ENCODE data around the gene SRGAP2B.
"Not testable (repeated sequence)": the region's sequence is repeated elsewhere in the genome, so short reads cannot be mapped to it uniquely, and the experiment has no call there.

SRGAP2B gene

GRCh38 chr1:145055217-145055760 lies 39.8 kb downstream of the SRGAP2B start:
- not testable (repeated sequence) for H3K27me3 ChIP-seq (ENCODE audit: control insufficient read depth in 3 of 3, insufficient read depth in 3 of 3, low read depth in 1 of 3, low read length in 3 of 3); H3K79me1 ChIP-seq (ENCODE audit: low read depth, low read length); H3K18ac ChIP-seq (ENCODE audit: low read length); H2BK15ac ChIP-seq (ENCODE audit: low read length); H3K27ac ChIP-seq (replicated peaks; ENCODE audit: low read length); H2AFZ ChIP-seq (ENCODE audit: low read length); H4K91ac ChIP-seq (ENCODE audit: low read depth, low read length, poor library complexity); H3K36me3 ChIP-seq (replicated peaks in 1 of 2; ENCODE audit: control insufficient read depth in 2 of 2, insufficient read depth in 2 of 2, low read length in 2 of 2); H3K4ac ChIP-seq (ENCODE audit: low read length); H2BK120ac ChIP-seq (ENCODE audit: low read depth, low read length); H4K8ac ChIP-seq (ENCODE audit: low read depth, low read length); H3K14ac ChIP-seq (ENCODE audit: low read length); H3K4me2 ChIP-seq (ENCODE audit: insufficient read depth, low read length, poor library complexity, severe bottlenecking); H2BK12ac ChIP-seq (ENCODE audit: low read length); H3K23ac ChIP-seq (ENCODE audit: low read depth, low read length, poor library complexity); H2AK5ac ChIP-seq (ENCODE audit: low read depth, low read length); H3K4me3 ChIP-seq (ENCODE audit: low read length in 2 of 2); H3K9ac ChIP-seq (ENCODE audit: low read depth, low read length, poor library complexity); H3K9me3 ChIP-seq (replicated peaks in 1 of 2; ENCODE audit: control insufficient read depth in 2 of 2, insufficient read depth in 1 of 2, low read depth in 1 of 2, low read length in 2 of 2); H3K4me1 ChIP-seq (ENCODE audit: control insufficient read depth in 2 of 2, insufficient read depth in 1 of 2, low read depth in 1 of 2, low read length in 2 of 2); DNase-seq (ENCODE audit: low spot score); H2BK5ac ChIP-seq (ENCODE audit: low read length)
- no CpG with 5 or more reads among the region's 4 CpGs for WGBS, 2 donors (ENCODE audit: extremely low coverage in 2 of 2, insufficient read length in 2 of 2, insufficient replicate concordance in 1 of 2)

- not testable (repeated sequence) for H3K9ac ChIP-seq (ENCODE audit: low read depth, low read length, poor library complexity); H2BK5ac ChIP-seq (ENCODE audit: low read length); H2BK15ac ChIP-seq (ENCODE audit: low read length); H3K4me2 ChIP-seq (ENCODE audit: insufficient read depth, low read length, poor library complexity, severe bottlenecking); H2AFZ ChIP-seq (ENCODE audit: low read length); DNase-seq (ENCODE audit: low spot score); H3K23ac ChIP-seq (ENCODE audit: low read depth, low read length, poor library complexity); H2AK5ac ChIP-seq (ENCODE audit: low read depth, low read length); H2BK120ac ChIP-seq (ENCODE audit: low read depth, low read length); H3K36me3 ChIP-seq (replicated peaks in 1 of 2; ENCODE audit: control insufficient read depth in 2 of 2, insufficient read depth in 2 of 2, low read length in 2 of 2); H3K4me1 ChIP-seq (ENCODE audit: control insufficient read depth in 2 of 2, insufficient read depth in 1 of 2, low read depth in 1 of 2, low read length in 2 of 2); H3K79me1 ChIP-seq (ENCODE audit: low read depth, low read length); H3K27ac ChIP-seq (replicated peaks; ENCODE audit: low read length); H2BK12ac ChIP-seq (ENCODE audit: low read length); H4K8ac ChIP-seq (ENCODE audit: low read depth, low read length); H4K91ac ChIP-seq (ENCODE audit: low read depth, low read length, poor library complexity); H3K4ac ChIP-seq (ENCODE audit: low read length); H3K27me3 ChIP-seq (ENCODE audit: control insufficient read depth in 3 of 3, insufficient read depth in 3 of 3, low read depth in 1 of 3, low read length in 3 of 3); H3K9me3 ChIP-seq (replicated peaks in 1 of 2; ENCODE audit: control insufficient read depth in 2 of 2, insufficient read depth in 1 of 2, low read depth in 1 of 2, low read length in 2 of 2); H3K4me3 ChIP-seq (ENCODE audit: low read length in 2 of 2); H3K18ac ChIP-seq (ENCODE audit: low read length); H3K14ac ChIP-seq (ENCODE audit: low read length)
- WGBS, 2 donors (ENCODE audit: extremely low coverage in 2 of 2, insufficient read length in 2 of 2, insufficient replicate concordance in 1 of 2) = no CpG with 5 or more reads among the region's 4 CpGs
Measured at GRCh38 chr1:145053428-145053827, 41.7 kb downstream of the SRGAP2B start.

GRCh38 chr1:145052019-145052776 lies 42.9 kb downstream of the SRGAP2B start:
- not testable (repeated sequence) for H2BK12ac ChIP-seq (ENCODE audit: low read length); H3K4me2 ChIP-seq (ENCODE audit: insufficient read depth, low read length, poor library complexity, severe bottlenecking); H3K14ac ChIP-seq (ENCODE audit: low read length); H3K18ac ChIP-seq (ENCODE audit: low read length); H3K27me3 ChIP-seq (ENCODE audit: control insufficient read depth in 3 of 3, insufficient read depth in 3 of 3, low read depth in 1 of 3, low read length in 3 of 3); H3K4ac ChIP-seq (ENCODE audit: low read length); DNase-seq (ENCODE audit: low spot score); H3K4me3 ChIP-seq (ENCODE audit: low read length in 2 of 2); H3K36me3 ChIP-seq (replicated peaks in 1 of 2; ENCODE audit: control insufficient read depth in 2 of 2, insufficient read depth in 2 of 2, low read length in 2 of 2); H3K27ac ChIP-seq (replicated peaks; ENCODE audit: low read length); H3K9ac ChIP-seq (ENCODE audit: low read depth, low read length, poor library complexity); H3K4me1 ChIP-seq (ENCODE audit: control insufficient read depth in 2 of 2, insufficient read depth in 1 of 2, low read depth in 1 of 2, low read length in 2 of 2); H2AFZ ChIP-seq (ENCODE audit: low read length); H3K9me3 ChIP-seq (replicated peaks in 1 of 2; ENCODE audit: control insufficient read depth in 2 of 2, insufficient read depth in 1 of 2, low read depth in 1 of 2, low read length in 2 of 2); H2BK120ac ChIP-seq (ENCODE audit: low read depth, low read length); H2BK5ac ChIP-seq (ENCODE audit: low read length); H2BK15ac ChIP-seq (ENCODE audit: low read length); H2AK5ac ChIP-seq (ENCODE audit: low read depth, low read length); H4K8ac ChIP-seq (ENCODE audit: low read depth, low read length); H3K23ac ChIP-seq (ENCODE audit: low read depth, low read length, poor library complexity); H4K91ac ChIP-seq (ENCODE audit: low read depth, low read length, poor library complexity); H3K79me1 ChIP-seq (ENCODE audit: low read depth, low read length)
- no CpG with 5 or more reads among the region's 10 CpGs for WGBS, 2 donors (ENCODE audit: extremely low coverage in 2 of 2, insufficient read length in 2 of 2, insufficient replicate concordance in 1 of 2)

DNA sequence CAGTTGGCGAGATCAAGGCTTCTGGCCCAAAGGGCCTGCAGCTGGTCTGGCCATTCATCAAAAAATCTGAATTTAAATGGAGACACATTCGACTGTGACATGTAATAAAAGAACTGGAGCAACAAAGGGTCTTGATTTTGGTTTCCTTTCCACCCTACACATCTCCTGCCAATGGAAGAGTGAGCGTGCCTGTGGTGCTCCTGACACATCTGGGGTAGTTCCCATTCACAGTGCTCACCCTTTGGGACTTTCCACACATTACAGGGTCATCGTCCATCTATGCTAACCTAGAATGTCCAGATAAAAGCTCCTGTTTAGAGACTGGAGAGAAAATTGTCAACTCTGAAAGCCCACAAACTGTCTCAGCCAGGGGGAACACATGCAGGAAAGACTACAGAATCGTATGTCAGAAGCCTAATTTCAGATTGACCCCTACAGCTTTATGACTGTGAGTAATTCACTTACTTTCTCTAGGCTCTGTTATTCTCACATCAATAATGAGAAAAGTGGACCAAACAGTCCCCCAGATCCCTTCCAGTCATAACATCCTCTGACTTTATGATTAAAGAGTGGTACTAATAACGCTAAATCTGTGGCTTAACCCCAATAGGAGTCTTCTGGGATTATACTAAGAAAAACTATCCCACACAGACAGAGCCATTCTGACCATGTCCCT lies 46.8 kb downstream of the SRGAP2B start:
- not testable (repeated sequence) for H3K27ac ChIP-seq (replicated peaks; ENCODE audit: low read length); H3K4me2 ChIP-seq (ENCODE audit: insufficient read depth, low read length, poor library complexity, severe bottlenecking); H3K36me3 ChIP-seq (replicated peaks in 1 of 2; ENCODE audit: control insufficient read depth in 2 of 2, insufficient read depth in 2 of 2, low read length in 2 of 2); H3K14ac ChIP-seq (ENCODE audit: low read length); H3K4me1 ChIP-seq (ENCODE audit: control insufficient read depth in 2 of 2, insufficient read depth in 1 of 2, low read depth in 1 of 2, low read length in 2 of 2); H3K9me3 ChIP-seq (replicated peaks in 1 of 2; ENCODE audit: control insufficient read depth in 2 of 2, insufficient read depth in 1 of 2, low read depth in 1 of 2, low read length in 2 of 2); H4K8ac ChIP-seq (ENCODE audit: low read depth, low read length); H4K91ac ChIP-seq (ENCODE audit: low read depth, low read length, poor library complexity); H3K27me3 ChIP-seq (ENCODE audit: control insufficient read depth in 3 of 3, insufficient read depth in 3 of 3, low read depth in 1 of 3, low read length in 3 of 3); H2AK5ac ChIP-seq (ENCODE audit: low read depth, low read length); H2BK12ac ChIP-seq (ENCODE audit: low read length); H3K4me3 ChIP-seq (ENCODE audit: low read length in 2 of 2); H3K4ac ChIP-seq (ENCODE audit: low read length); H2BK5ac ChIP-seq (ENCODE audit: low read length); H2BK15ac ChIP-seq (ENCODE audit: low read length); H2AFZ ChIP-seq (ENCODE audit: low read length); H3K18ac ChIP-seq (ENCODE audit: low read length); H3K79me1 ChIP-seq (ENCODE audit: low read depth, low read length); H3K23ac ChIP-seq (ENCODE audit: low read depth, low read length, poor library complexity); DNase-seq (ENCODE audit: low spot score); H3K9ac ChIP-seq (ENCODE audit: low read depth, low read length, poor library complexity); H2BK120ac ChIP-seq (ENCODE audit: low read depth, low read length)
- no CpG with 5 or more reads among the region's 6 CpGs for WGBS, 2 donors (ENCODE audit: extremely low coverage in 2 of 2, insufficient read length in 2 of 2, insufficient replicate concordance in 1 of 2)

All from neuronal stem cell (in vitro differentiated cells).